ENCODE measurements around the gene HDGF.
"Not testable (repeated sequence)": the region's sequence is repeated elsewhere in the genome, so short reads cannot be mapped to it uniquely, and the experiment has no call there.

Gene HDGF

GRCh38 chr1:156766298-156767100 lies 15.0 kb upstream of the HDGF start:
- no peak for DNase-seq

DNA sequence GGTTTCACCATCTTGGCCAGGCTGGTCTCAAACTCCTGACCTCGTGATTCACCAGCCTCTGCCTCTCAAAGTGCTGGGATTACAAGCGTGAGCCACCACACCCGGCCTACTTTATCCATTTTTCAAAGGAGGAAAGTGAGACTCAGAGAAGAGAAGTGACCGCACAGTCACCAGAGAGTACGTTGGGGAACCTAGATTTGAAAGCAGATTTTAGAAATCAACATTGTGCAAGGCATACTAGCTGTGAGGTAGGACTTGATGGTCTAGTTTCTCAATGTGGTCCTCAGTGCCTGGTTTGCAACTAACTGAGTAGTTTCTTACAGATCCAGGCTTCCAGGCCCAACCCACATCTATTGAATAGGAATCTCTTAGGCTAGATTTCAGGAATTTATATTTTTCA lies 14.2 kb upstream of the HDGF start:
- DNase-seq: no peak

DNA sequence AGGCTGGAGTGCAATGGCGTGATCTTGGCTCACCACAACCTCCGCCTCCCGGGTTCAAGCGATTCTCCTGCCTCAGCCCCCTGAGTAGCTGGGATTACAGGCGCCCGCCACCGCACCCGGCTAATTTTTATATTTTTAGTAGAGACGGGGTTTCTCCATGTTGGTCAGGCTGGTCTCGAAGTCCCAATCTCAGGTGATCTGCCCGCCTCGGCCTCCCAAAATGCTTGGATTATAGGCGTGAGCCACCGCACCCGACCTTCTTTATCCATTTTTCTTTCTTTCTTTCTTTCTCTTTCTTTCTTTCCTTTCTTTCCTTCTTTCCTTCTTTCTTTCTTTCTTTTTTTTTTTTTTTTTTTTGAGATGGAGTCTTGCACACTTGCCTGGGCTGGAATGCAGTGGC lies 13.7 kb upstream of the HDGF start:
- DNase-seq: not testable (repeated sequence)

GRCh38 chr1:156760796-156761104 lies 9.3 kb upstream of the HDGF start:
- no peak for DNase-seq

GRCh38 chr1:156760092-156760795 lies 8.8 kb upstream of the HDGF start:
- DNase-seq: no peak

- DNase-seq: not testable (repeated sequence)
These were observed 6.2 kb upstream of the HDGF start for GRCh38 chr1:156757572-156758253.

DNA sequence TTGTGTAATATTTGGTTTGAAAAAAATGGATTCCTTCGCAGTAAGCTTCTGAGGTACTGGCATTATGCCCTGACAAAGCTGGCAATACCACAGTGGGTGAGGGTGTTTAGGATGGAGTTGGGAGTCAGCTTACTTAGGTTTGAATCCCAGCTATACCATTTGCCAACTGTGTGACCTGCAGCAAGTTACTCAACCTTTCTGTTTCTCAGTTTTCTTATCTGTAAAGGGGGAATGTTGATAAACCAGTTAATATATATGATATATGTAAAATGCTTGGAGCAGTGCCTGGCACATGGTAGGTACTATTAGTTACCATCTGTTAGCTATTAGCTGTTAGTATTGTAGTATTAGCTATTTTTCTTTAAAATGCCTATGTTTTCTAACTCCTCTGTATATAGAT lies 4.9 kb upstream of the HDGF start:
- DNase-seq: no peak

- no peak for DNase-seq
These were observed 4.1 kb upstream of the HDGF start for GRCh38 chr1:156755527-156755950.

- DNase-seq: no peak
These were observed 2.7 kb upstream of the HDGF start for GRCh38 chr1:156754219-156754618.

DNA sequence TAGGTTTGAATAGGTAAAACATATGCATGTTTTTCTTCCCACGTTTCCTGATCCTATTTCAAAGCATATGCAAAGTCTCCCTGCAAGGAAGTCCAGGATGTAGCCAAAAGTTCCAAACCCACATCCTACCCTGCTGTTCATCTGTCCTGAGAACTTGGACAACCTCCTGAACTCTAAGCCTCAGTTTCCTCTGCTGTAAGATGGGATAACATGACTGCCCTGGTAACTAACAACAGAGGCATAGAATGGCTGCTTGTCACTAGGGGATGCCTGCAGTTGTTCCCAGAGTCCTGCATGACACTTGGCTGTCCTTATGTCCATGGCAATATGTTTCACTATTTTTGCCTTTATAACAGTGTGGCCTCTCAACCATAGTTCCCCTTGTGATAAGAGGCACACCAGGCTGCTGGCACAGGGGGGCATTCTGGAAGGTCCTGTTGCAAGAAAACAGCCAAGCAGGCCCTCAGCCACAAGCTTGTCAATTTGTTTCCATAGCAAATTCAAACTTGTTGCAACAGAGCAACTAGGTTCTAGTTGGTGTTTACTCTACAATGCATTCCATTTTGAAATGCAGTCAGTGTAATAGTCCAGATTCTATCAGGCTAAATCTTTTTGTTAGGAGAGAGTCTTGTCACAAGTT lies 1.5 kb upstream of the HDGF start:
- DNase-seq: peak; percentile 47

DNA sequence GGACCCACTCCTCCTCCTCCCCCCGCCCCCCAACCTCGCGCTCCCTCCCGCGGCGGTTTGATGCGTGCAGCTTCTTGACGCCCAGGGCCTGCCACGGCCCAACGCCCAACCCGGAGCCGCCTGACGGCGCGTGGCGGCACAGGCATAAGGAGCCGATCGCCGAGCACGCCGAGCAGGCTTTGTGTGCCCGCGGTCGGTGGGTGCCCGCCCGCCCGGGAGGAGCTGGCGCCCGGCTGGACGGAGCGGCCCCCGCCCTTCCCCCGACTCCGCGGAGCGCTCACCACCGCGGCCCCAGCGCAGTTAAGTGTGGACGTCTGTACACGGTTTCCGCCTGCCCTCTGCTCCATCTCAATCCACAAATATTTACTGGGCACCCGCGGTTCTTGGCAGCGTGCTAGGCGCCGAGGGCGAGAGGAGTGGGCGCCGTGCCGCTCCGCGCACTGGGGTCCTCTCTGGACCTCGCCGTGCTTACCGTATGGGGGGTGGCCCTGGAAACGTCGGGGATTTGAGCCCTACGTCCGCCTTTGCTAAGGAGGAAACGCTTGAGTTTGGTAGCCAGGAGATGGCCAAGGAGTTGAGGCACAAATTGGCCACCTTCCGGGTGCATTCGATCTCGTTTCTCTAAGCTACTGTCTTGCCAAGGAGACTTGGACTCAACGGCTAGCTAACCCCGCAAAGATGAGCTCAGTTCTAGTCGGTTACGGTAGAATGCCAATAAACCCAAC lies 444 bp upstream of the HDGF start:
- peak; percentile 81 for DNase-seq

- no peak for DNase-seq
These were observed 594 bp downstream of the HDGF start for GRCh38 chr1:156750711-156751450.

DNA sequence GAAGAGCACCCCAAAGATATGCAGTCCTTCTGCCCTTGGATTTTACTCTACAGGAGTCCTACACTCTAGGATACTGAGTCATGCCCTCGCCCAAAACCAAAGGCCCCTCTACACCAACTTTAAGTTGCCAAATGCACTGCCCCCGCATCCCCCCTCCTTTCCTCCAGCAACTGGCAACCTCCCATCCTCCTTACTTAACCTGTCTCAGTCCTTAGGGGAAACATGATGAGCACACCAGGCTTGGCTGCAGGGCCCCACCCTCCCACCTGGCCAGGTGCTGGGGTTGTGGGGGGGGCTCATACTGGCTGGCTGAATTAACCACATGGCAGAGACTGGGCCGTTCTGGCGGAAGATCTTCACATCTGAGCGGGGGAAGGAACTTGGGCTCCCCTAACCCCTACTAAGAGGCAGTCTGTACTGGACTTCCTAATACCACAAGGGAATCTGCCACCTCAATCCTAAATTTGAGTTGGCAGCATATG lies 1.2 kb downstream of the HDGF start:
- DNase-seq: peak; percentile 39

GRCh38 chr1:156749419-156750118 lies 1.9 kb downstream of the HDGF start:
- DNase-seq: no peak

DNA sequence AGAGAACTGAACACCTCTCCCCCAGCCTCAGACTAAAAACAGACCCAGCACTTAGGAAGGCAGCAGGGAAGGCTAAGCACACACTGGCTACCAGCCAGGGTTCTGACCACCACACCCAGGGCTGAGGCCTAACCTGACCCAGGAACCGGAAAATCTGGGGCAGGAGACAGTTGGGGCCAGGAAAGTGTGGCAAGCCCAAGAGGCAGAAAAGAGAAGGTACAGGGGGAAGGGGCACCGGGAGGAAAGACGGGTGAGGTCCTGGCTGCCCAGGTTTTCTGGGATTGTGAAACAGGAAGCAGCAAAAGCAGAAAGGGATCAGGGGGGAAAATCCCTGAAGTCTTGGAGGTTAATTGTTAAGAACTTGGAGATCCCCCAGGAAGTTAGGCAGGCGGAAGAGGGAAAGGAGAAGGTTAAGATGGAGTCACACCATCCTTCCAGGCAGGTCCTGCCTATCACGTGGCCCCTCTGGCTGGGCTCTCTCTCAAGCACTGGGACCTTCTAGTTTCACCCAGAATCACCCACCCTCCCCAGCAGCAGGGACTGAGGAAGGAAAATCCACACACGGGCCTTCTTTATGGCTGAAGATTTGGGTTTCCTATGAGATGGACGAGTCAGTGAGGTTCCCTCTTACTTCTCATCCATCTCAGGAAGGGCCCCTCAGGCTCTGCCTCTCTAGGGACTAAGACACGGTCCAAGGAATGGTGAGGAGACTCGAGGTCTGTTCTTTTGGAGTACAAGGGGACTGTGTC lies 2.6 kb downstream of the HDGF start:
- DNase-seq: peak; percentile 86

GRCh38 chr1:156747742-156748669 lies 3.5 kb downstream of the HDGF start:
- no peak for DNase-seq

DNA sequence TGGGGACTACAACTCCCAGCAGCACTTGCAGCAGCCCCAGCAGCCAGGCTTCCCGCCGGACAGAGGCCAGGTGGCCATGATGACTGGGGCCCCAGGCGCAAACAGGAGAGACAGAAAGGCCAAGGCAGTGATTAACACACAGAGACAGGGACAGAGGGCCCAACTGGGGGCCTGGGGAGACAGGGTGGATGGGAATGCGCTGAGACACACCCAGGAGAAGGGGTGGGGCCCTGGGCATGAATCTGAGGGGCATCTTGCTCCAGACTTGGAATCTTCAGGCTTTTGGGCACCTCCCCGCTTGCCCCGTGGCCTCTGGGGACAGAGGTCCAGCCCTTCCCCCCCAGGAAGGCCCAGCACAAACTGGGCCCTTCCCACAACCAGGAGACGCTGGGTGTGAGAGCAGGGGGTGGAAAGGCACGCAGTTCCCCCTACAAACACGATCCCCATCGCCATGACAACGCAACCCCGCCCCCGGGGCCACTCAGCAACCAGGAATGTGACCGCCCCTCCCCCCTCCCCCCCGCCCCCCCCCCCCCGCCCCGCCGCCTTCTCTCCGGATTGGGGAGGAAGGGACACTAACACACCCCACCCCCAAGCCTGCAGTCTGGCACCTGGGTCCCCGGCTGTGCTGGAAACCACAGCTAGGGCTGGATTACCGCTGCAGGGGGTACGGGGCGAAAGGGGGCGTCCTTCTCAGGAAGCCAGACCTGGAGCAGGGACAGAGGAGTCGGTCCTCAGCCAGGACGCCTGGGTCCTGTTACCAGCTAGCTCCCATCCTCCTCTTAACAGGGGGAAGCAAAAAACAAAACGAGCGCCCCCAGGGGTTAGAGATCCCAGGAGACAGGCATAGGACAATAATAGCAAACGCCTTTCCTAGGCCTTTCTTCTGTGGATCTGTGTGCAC lies 4.5 kb downstream of the HDGF start:
- peak; percentile 58 for DNase-seq

GRCh38 chr1:156746406-156746727 lies 5.1 kb downstream of the HDGF start:
- no peak for DNase-seq
